Cardiac muscle cell (in vitro differentiated cells and primary cell): ENCODE data around the gene AP1S3. TPM values are rescaled to one million over a fixed set of nuclear protein-coding genes. Genes with fewer than 3 reads are reported as not detected.
A peak's percentile ranks its signal among the peaks of the same experiment; 100 is the strongest.
"Not testable (repeated sequence)": the region's sequence is repeated elsewhere in the genome, so short reads cannot be mapped to it uniquely, and the experiment has no call there.

Experiments
- DNase-seq, 2 donors: peaks; one replicate each; pipeline versions ENCODE4 v3.0.0 to v3.0.0-alpha.2; 2010 to 2017; ENCODE audit warnings: low read depth in 1 of 2, low spot score in 1 of 2
- H3K27ac ChIP-seq: fragments of 200-600 bp; sonication (generic); 2 replicates; pipeline ENCODE4 v1.5.1; 2016
- H3K27me3 ChIP-seq: fragments of 200-600 bp; sonication (generic); 2 replicates; pipeline ENCODE4 v1.6.0; 2016; ENCODE audit warnings: control low read depth
- H3K36me3 ChIP-seq: fragments of 200-600 bp; sonication (generic); 2 replicates; pipeline ENCODE4 v1.5.1; 2016; ENCODE audit warnings: control low read depth
- H3K4me1 ChIP-seq: fragments of 200-600 bp; sonication (generic); 2 replicates; pipeline ENCODE4 v1.8.1; 2017; ENCODE audit warnings: low read depth, mild to moderate bottlenecking, mixed run types
- H3K4me3 ChIP-seq: fragments of 200-600 bp; sonication (generic); 2 replicates; pipeline ENCODE4 v1.5.1; 2016; ENCODE audit warnings: mild to moderate bottlenecking
- H3K9me3 ChIP-seq: fragments of 200-600 bp; sonication (generic); 2 replicates; pipeline ENCODE4 v1.5.1; 2017; ENCODE audit warnings: low read depth, mild to moderate bottlenecking, control low read depth
- CTCF ChIP-seq: IDR thresholded peaks from 2 replicates; pipeline ENCODE4 v1.5.1; 2012; ENCODE audit warnings: low read depth, mild to moderate bottlenecking, low read length
- polyA plus RNA-seq: library from polyadenylated mRNA; unstranded; fragments of >200 nt; fragmentation: Nextera tagmentation; extraction: Ambion mirVana; gene quantifications from 2 replicates; pipeline ENCODE4 v1.2.1, GENCODE V29; 2016
- total RNA-seq: library from RNA; depleted of rRNA; stranded (reverse); fragments of >200 nt; gene quantifications from 2 replicates; pipeline ENCODE4 v1.2.3, GENCODE V29; 2016

Gene AP1S3
- total and polyA plus RNA-seq, 2 experiments from 2014 or later = 1.6 TPM; not detected in 1

- Histone ChIP-seq H3K9me3 (no peaks in the 10 kb centered on the region), H3K36me3 (no peaks in the 10 kb centered on the region), H3K27ac (no peak overlapping the region), H3K4me3 (no peak overlapping the region), H3K4me1 (no peaks in the 10 kb centered on the region), H3K27me3 (no peaks in the 10 kb centered on the region)
- no peak for TF ChIP-seq CTCF
- peak in 1 of 2 donors; percentile 24 for DNase-seq
Observed at GRCh38 chr2:223765221-223765785, 72.1 kb downstream of the AP1S3 start.

- Histone ChIP-seq H3K4me1 (no peaks in the 10 kb centered on the region), H3K36me3 (no peaks in the 10 kb centered on the region), H3K4me3 (no peak overlapping the region), H3K9me3 (no peaks in the 10 kb centered on the region), H3K27me3 (no peaks in the 10 kb centered on the region), H3K27ac (no peak overlapping the region)
- no peak for TF ChIP-seq CTCF
- DNase-seq = no peak
Observed at GRCh38 chr2:223764796-223765195, 72.6 kb downstream of the AP1S3 start.

GRCh38 chr2:223762853-223763252 lies 74.5 kb downstream of the AP1S3 start:
- no peaks in the 10 kb centered on the region for H3K27me3 ChIP-seq
- H3K4me1 ChIP-seq = no peaks in the 10 kb centered on the region
- peak in 1 of 2 donors; percentile 13 for DNase-seq
- H3K36me3 ChIP-seq = no peaks in the 10 kb centered on the region
- TF ChIP-seq CTCF = no peak
- H3K27ac ChIP-seq = no peak overlapping the region
- H3K4me3 ChIP-seq = no peak overlapping the region
- H3K9me3 ChIP-seq = no peaks in the 10 kb centered on the region

GRCh38 chr2:223761746-223762145 lies 75.6 kb downstream of the AP1S3 start:
- H3K36me3 ChIP-seq, H3K27me3 ChIP-seq, H3K9me3 ChIP-seq, H3K27ac ChIP-seq, DNase-seq, H3K4me3 ChIP-seq, H3K4me1 ChIP-seq: not testable (repeated sequence)

GRCh38 chr2:223760838-223761502 lies 76.4 kb downstream of the AP1S3 start:
- Histone ChIP-seq H3K4me3 (no peak overlapping the region), H3K9me3 (no peaks in the 10 kb centered on the region), H3K27me3 (no peaks in the 10 kb centered on the region), H3K27ac (no peak overlapping the region), H3K4me1 (no peaks in the 10 kb centered on the region), H3K36me3 (no peaks in the 10 kb centered on the region)
- DNase-seq = peak in 1 of 2 donors; percentile 51
- no peak for TF ChIP-seq CTCF
